ENCODE measurements around the gene PAK4. TPM values are rescaled to one million over a fixed set of nuclear protein-coding genes. Genes with fewer than 3 reads are reported as not detected.
"Not testable (repeated sequence)": the region's sequence is repeated elsewhere in the genome, so short reads cannot be mapped to it uniquely, and the experiment has no call there.

Gene PAK4
- total RNA-seq, 1 donor from 2014 or later = 4.2 TPM

GRCh38 chr19:39206122-39206521, 80.5 kb downstream of the PAK4 start:
- DNase-seq (ENCODE audit: low read depth in 2 of 2) = no peak

DNA sequence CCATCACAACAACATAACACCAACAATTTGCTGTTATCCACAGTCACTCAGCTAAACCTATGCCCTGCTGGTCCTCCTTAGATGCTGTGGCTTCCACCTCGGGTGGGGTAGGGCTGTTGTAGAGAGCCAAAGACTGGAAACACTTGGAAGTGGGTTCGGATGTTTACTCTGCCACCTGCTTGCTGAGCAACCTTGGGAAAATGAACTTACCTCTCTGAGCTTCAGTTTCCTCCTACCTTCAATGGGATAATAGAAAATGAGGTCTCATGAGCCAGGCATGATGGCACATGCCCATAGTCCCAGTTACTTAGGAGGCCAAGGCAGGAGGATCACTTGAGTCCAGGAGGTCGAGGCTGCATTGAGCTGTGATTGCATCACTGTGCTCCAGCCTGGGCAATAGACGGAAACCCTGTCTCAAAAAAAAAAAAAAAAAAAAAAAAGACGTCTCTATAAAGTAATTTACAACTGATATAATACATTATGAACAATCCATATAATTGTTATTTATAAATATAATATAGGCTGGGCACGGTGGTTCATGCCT, 81.8 kb downstream of the PAK4 start:
- no peak for DNase-seq (ENCODE audit: low read depth in 2 of 2)

GRCh38 chr19:39208175-39208795, 82.7 kb downstream of the PAK4 start:
- no peak for DNase-seq (ENCODE audit: low read depth in 2 of 2)

DNA sequence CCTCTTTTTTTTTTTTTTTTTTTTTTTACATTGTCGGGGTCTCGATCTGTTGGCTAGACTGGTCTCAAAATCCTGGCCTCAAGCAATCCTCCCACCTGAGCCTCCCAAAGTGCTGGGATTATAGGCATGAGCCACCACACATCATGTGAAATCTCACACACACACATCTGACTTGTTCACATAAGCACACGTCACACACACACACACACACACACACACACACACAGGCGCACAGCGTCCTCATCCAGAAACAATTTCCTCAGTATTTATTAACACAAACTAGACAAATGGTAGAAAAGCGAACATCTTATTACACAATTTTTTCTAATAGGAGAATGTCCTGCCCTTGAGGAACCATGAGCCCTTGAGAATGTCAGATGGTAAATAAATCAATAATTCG, 83.6 kb downstream of the PAK4 start:
- DNase-seq (ENCODE audit: low read depth in 2 of 2) = no peak

GRCh38 chr19:39211731-39212374, 86.3 kb downstream of the PAK4 start:
- no peak for DNase-seq (ENCODE audit: low read depth in 2 of 2)

DNA sequence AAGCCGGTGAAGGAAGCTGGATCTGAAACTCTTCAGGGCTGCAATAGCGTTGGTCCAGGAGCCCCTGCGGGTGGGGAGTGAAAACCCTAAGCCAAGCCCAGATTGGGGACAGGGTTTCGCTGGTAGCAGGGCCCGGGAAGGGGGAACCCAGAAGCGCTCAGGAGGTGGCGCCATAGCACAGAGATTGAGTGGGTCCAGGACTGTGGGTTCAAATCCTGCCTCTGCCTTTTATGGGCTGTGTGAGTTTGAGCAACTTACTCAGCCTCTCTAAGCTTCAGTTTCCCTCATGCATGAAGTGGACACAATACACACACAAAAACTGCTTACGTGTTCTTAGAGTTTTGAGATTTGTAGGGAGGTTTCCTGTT, 86.8 kb downstream of the PAK4 start:
- peak in 1 of 2 donors; percentile 17 for DNase-seq (ENCODE audit: low read depth in 2 of 2)

GRCh38 chr19:39215323-39215722, 89.7 kb downstream of the PAK4 start:
- DNase-seq (ENCODE audit: low read depth in 2 of 2) = not testable (repeated sequence)

DNA sequence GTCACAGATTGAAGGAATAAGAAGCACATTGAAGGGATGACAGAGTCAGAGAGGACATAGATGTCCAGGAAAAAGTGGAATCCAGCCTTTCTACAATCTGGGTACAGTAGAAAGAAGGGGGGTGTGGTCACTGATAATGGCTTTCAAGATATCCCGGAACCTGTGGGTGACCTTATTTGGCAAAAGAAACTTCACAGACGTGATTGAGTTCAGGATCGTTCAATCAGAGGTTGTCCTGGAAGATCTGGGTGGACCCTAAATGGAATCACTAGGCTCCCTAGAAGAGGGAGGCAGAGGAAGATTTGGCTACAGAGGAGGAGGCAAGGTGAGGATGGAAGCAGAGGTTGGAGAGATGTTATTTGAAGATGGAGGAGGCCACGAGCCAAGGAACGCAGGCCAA, 91.5 kb downstream of the PAK4 start:
- DNase-seq (ENCODE audit: low read depth in 2 of 2) = no peak

DNA sequence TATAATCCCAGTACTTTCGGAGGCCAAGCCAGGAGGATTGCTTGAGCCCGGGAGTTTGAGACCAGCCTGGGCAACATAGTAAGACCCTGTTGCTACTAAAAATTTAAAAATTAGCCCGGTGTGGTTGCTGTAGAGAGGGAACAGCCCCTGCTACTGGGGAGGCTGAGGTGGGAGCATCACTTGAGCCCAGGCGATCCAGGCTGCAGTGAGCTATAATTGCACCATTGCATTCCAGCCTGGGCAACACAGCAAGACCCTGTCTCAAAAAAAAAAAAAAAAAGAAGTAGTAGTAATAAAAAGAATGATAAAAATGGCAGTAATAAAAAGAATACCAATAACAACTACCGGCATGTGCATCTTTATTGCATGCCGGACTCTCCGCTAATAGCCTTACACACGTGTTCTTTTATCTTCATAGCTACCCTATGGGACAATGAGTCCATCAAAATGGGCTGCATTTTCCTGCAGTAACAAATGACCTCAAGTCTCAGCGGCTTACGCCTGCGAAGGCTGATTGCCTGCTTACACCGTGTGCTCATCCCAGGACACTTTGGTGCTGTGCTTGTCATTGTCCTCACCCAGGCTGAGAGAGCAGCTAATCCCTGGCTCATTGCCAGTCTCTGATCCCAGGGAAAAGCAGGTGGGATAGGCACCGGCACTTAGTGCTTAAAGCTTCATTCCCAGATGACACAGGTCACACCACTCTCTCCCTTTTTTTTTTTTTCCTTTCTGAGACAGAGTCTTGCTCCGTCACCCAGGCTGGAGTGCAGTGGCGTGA, 92.8 kb downstream of the PAK4 start:
- no peak for DNase-seq (ENCODE audit: low read depth in 2 of 2)

DNA sequence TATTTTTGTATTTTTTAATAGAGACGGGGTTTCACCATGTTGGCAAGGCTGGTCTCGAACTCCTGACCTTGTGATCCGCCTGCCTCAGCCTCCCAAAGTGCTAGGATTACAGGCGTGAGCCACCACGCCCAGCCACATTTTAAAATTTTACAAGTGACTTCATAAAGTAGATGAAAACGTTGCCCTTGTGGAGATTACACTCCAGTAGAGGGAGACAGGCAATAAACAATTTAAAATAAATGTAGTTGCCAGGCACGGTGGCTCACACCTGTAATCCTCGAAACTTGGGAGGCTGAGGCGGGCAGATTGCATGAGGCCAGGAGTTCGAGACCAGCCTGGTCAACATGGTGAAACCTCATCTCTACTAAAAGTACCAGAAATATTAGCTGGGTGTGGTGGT, 93.5 kb downstream of the PAK4 start:
- DNase-seq (ENCODE audit: low read depth in 2 of 2) = not testable (repeated sequence)

DNA sequence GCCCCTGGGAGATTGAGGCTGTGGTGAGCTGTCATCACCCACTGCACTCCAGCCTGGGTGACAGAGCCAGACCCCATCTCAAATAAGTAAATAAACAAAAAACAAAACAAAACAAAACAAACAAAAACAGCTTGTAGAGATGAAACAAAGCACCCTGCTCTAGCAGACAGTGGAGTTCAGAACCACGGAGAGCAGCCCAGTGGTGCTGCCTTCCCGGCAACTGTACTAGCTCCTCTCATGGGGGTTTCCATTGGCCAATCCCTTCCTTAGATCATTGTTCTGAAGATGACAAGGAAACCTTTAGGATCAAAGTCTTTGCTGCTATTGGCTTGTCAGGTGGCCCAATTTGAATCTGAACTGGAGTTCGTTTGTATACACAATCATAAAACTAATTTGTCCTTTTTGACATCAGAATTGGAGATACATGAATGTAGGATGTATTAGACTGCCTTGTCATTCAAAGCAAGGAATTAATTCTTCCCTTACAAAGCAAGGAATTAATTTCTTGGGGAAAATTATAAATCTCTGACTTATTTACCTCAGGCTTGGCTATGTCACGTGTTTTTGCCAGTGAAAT, 98.2 kb downstream of the PAK4 start:
- DNase-seq (ENCODE audit: low read depth in 2 of 2) = peak in 1 of 2 donors; percentile 41

GRCh38 chr19:39224910-39225309, 99.3 kb downstream of the PAK4 start:
- no peak for DNase-seq (ENCODE audit: low read depth in 2 of 2)

Other genes starting within 250 kb of the PAK4 start
- gene RINL, start 247.5 kb upstream of the PAK4 start, total RNA-seq = 8.1 and 10.1 TPM in 2 replicates
- 62.3 and 105 TPM in 2 replicates for gene SIRT2, start 226.2 kb upstream of the PAK4 start, total RNA-seq
- 8.0 and 15.3 TPM in 2 replicates for gene NFKBIB, start 225.8 kb upstream of the PAK4 start, total RNA-seq
- gene CCER2, start 213.6 kb upstream of the PAK4 start, total RNA-seq = 0.13 TPM in 1 of 2 replicates, not detected in the other
- 17.2 and 18.3 TPM in 2 replicates for gene SARS2, start 195.0 kb upstream of the PAK4 start, total RNA-seq
- 46.6 and 50.1 TPM in 2 replicates for gene MRPS12, start 194.8 kb upstream of the PAK4 start, total RNA-seq
- 13.6 and 29.0 TPM in 2 replicates for gene FBXO17, start 150.0 kb upstream of the PAK4 start, total RNA-seq
- 0.77 and 1.0 TPM in 2 replicates for gene FBXO27, start 93.2 kb upstream of the PAK4 start, total RNA-seq
- gene ACP7, start 41.4 kb upstream of the PAK4 start, total RNA-seq = not detected in 2 replicates
- not detected in 2 replicates for gene NCCRP1, start 71.2 kb downstream of the PAK4 start, total RNA-seq
- not detected in 2 replicates for gene SYCN, start 78.5 kb downstream of the PAK4 start, total RNA-seq
- gene IFNL3, start 119.2 kb downstream of the PAK4 start, total RNA-seq = not detected in 2 replicates
- not detected in 2 replicates for gene IFNL4, start 123.1 kb downstream of the PAK4 start, total RNA-seq
- not detected in 2 replicates for gene IFNL2, start 142.6 kb downstream of the PAK4 start, total RNA-seq
- not detected in 2 replicates for gene IFNL1, start 170.6 kb downstream of the PAK4 start, total RNA-seq
- gene LRFN1, start 195.1 kb downstream of the PAK4 start, total RNA-seq = 0.39 and 0.76 TPM in 2 replicates
- 194 and 220 TPM in 2 replicates for gene GMFG, start 210.3 kb downstream of the PAK4 start, total RNA-seq
- gene SAMD4B, start 216.6 kb downstream of the PAK4 start, total RNA-seq = 19.8 and 31.2 TPM in 2 replicates